ENCODE results near the gene DOCK4.

DNA sequence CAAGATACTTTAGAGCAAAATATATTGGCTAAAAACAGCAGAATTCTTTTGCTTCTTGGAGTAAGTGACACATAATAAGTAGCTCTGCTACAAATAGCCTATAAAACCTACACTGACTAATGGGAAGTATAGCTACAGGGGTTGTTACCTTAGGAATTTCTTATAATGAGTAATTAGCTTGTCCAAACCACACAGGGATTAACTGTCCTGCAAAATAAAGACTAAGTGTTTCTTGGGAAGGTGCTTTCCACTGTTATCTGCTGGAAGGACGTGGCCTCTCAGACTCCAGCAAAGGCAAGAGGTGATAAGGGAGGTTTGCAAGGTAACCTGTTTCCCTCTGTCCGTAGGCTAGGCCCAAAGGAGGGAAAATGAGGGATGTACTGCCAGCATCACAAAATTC, 302.4 kb downstream of the DOCK4 start:
- TF ChIP-seq, protein P1, sequence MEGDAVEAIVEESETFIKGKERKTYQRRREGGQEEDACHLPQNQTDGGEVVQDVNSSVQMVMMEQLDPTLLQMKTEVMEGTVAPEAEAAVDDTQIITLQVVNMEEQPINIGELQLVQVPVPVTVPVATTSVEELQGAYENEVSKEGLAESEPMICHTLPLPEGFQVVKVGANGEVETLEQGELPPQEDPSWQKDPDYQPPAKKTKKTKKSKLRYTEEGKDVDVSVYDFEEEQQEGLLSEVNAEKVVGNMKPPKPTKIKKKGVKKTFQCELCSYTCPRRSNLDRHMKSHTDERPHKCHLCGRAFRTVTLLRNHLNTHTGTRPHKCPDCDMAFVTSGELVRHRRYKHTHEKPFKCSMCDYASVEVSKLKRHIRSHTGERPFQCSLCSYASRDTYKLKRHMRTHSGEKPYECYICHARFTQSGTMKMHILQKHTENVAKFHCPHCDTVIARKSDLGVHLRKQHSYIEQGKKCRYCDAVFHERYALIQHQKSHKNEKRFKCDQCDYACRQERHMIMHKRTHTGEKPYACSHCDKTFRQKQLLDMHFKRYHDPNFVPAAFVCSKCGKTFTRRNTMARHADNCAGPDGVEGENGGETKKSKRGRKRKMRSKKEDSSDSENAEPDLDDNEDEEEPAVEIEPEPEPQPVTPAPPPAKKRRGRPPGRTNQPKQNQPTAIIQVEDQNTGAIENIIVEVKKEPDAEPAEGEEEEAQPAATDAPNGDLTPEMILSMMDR (IDR thresholded peaks at IDR 0.05), result no peak
- TF ChIP-seq ZFX (IDR thresholded peaks at IDR 0.05; ENCODE audit: borderline replicate concordance), result no peak

Data from 22Rv1 (cell line).